HepG2 (cell line): ENCODE data around the gene ANO3. TPM values are rescaled to one million over a fixed set of nuclear protein-coding genes. Genes with fewer than 3 reads are reported as not detected.

ENCODE experiments used
- ATAC-seq: fragments of 200-7000 bp; cut with Tn5 transposase; 3 replicates; pipeline ENCODE4 v1.9.1; 2020; ENCODE audit warnings: mild to moderate bottlenecking, moderate library complexity
- BruUV-seq: library from RNA; stranded (reverse); fragments of 400-500 nt; replicated peaks from 2 replicates; lab custom pipeline; 2021; lab: Mats Ljungman, UMichigan
- CTCF ChIA-PET: fragments of 300-600 bp; formaldehyde crosslinking; extraction: SDS; loops from one replicate; lab custom pipeline; 2021; ENCODE audit warnings: low total read pairs, inconsistent platforms, low intra/inter-chr PET ratio; lab: Yijun Ruan, JAX
- POLR2A ChIA-PET: fragments of 350-600 bp; sonication (Branson Sonifier 250); formaldehyde crosslinking; loops from one replicate; lab custom pipeline; 2020; ENCODE audit warnings: antibody characterized with exemption, inconsistent platforms; lab: Yijun Ruan, JAX
- DNase-seq: peaks from one replicate; pipeline ENCODE4 v3.0.0-alpha.2; 2015; ENCODE audit warnings: low spot score
- FAIRE-seq: peaks from 3 replicates; lab custom pipeline; 2011; peaks lifted over from hg19 to GRCh38; lab: Jason Lieb, UNC
- H2AFZ ChIP-seq: one replicate; pipeline ENCODE4 v1.6.1; 2011; ENCODE audit warnings: low read length, inconsistent platforms
- H3K27ac ChIP-seq: fragments of 300-600 bp; 3 replicates; pipeline ENCODE4 v1.8.0; 2011; ENCODE audit warnings: mixed run types, mild to moderate bottlenecking, mixed read lengths, low read length, inconsistent platforms; ENCODE audit not compliant: insufficient read depth; ENCODE audit errors: extremely low read length
- H3K27me3 ChIP-seq, 2 experiments: fragments of 200-600 bp in 1 of 2; 2 replicates in 1 of 2; 3 replicates in 1 of 2; pipeline versions ENCODE4 v1.6.0 to v1.8.0; 2011; ENCODE audit warnings: low read length in 2 of 2, mild to moderate bottlenecking in 2 of 2, moderate library complexity in 2 of 2, inconsistent platforms in 1 of 2; ENCODE audit not compliant: insufficient read depth in 2 of 2, control insufficient read depth in 1 of 2
- H3K36me3 ChIP-seq, 2 experiments: fragments of 200-600 bp in 1 of 2; replicated peaks in 1 of 2; 2 replicates in 1 of 2; 3 replicates in 1 of 2; pipeline versions ENCODE4 v1.5.1 to v1.8.0; 2011; ENCODE audit warnings: low read length in 2 of 2, inconsistent platforms in 1 of 2; ENCODE audit not compliant: insufficient read depth in 2 of 2, control insufficient read depth in 1 of 2
- H3K4me1 ChIP-seq: 2 replicates; pipeline ENCODE4 v1.5.1; 2012; ENCODE audit warnings: low read length, inconsistent platforms; ENCODE audit not compliant: insufficient read depth
- H3K4me2 ChIP-seq: 2 replicates; pipeline ENCODE4 v1.6.0; 2011; ENCODE audit warnings: low read depth, low read length, inconsistent platforms
- H3K4me3 ChIP-seq, 3 experiments: fragments of 200-600 bp in 1 of 3; sonication (generic), shearing (Covaris generic) in 1 of 3; replicated peaks in 1 of 3; 2 replicates each; pipeline ENCODE4 v1.5.1; 2011 to 2016; ENCODE audit warnings: low read length in 3 of 3, inconsistent platforms in 2 of 3, low read depth in 2 of 3, mild to moderate bottlenecking in 2 of 3, control low read depth in 1 of 3, mixed read lengths in 1 of 3; ENCODE audit not compliant: insufficient read depth in 1 of 3
- H3K79me2 ChIP-seq: one replicate; pipeline ENCODE4 v1.6.1; 2011; ENCODE audit warnings: low read length, inconsistent platforms; ENCODE audit not compliant: insufficient read depth
- H3K9ac ChIP-seq: 2 replicates; pipeline ENCODE4 v1.6.0; 2011; ENCODE audit warnings: mild to moderate bottlenecking, low read depth, low read length, inconsistent platforms; ENCODE audit not compliant: insufficient read depth
- H3K9me3 ChIP-seq: 2 replicates; pipeline ENCODE4 v1.5.1; 2012; ENCODE audit warnings: mild to moderate bottlenecking, low read length
- H4K20me1 ChIP-seq: 2 replicates; pipeline ENCODE4 v1.6.0; 2011; ENCODE audit warnings: inconsistent platforms, mild to moderate bottlenecking, low read length, moderate library complexity; ENCODE audit not compliant: insufficient read depth
- ATF7-NPFF ChIP-seq: sonication (generic); formaldehyde crosslinking; IDR thresholded peaks from 2 replicates; pipeline ENCODE4 v1.8.1; 2023; ENCODE audit warnings: mild to moderate bottlenecking, low read depth, missing genetic modification reagents, moderate library complexity
- CAMTA2 ChIP-seq: sonication (generic); formaldehyde crosslinking; IDR thresholded peaks from 2 replicates; pipeline ENCODE4 v1.4.0; 2020; ENCODE audit warnings: mild to moderate bottlenecking, missing genetic modification reagents, borderline replicate concordance
- DPF2 ChIP-seq: sonication (generic); formaldehyde crosslinking; IDR thresholded peaks from 2 replicates; pipeline ENCODE4 v1.4.0; 2020; ENCODE audit warnings: mild to moderate bottlenecking, low read depth, missing genetic modification reagents, borderline replicate concordance
- KDM3A ChIP-seq: IDR thresholded peaks from 2 replicates; pipeline ENCODE4 v1.6.1; 2018; ENCODE audit warnings: low read depth, missing compliant biosample characterization
- SMARCE1 ChIP-seq: fragments of 450-650 bp; IDR thresholded peaks from 2 replicates; pipeline ENCODE4 v1.6.1; 2017; ENCODE audit warnings: borderline replicate concordance
- SPEN ChIP-seq: sonication (generic); formaldehyde crosslinking; IDR thresholded peaks from 2 replicates; pipeline ENCODE4 v1.5.1; 2020; ENCODE audit warnings: low read depth, mild to moderate bottlenecking, missing genetic modification reagents
- TBX2 ChIP-seq: sonication (generic); formaldehyde crosslinking; IDR thresholded peaks from 2 replicates; pipeline ENCODE4 v1.5.0; 2020; ENCODE audit warnings: missing genetic modification reagents, mild to moderate bottlenecking, borderline replicate concordance
- YEATS2 ChIP-seq: sonication (generic); formaldehyde crosslinking; IDR thresholded peaks from 2 replicates; pipeline ENCODE4 v1.4.0; 2020; ENCODE audit warnings: missing genetic modification reagents, borderline replicate concordance
- ZNF776 ChIP-seq: sonication (generic); formaldehyde crosslinking; IDR thresholded peaks from 2 replicates; pipeline ENCODE4 v1.4.0; 2020; ENCODE audit warnings: mild to moderate bottlenecking, missing genetic modification reagents
- ZSCAN21 ChIP-seq: sonication (generic); formaldehyde crosslinking; IDR thresholded peaks from 2 replicates; pipeline ENCODE4 v1.8.0; 2022; ENCODE audit warnings: mild to moderate bottlenecking, missing genetic modification reagents, moderate library complexity, borderline replicate concordance
- ZSCAN25 ChIP-seq: sonication (generic); formaldehyde crosslinking; IDR thresholded peaks from 2 replicates; pipeline ENCODE4 v1.8.0; 2022; ENCODE audit warnings: mild to moderate bottlenecking, missing genetic modification reagents
- WGBS: methylation state at CpG from one replicate; pipeline ENCODE4 v1.1.6; 2017; ENCODE audit warnings: low lambda C conversion rate; 5-methylcytosine and 5-hydroxymethylcytosine counted together
- in situ Hi-C: cut with HindIII; loops from 2 replicates; pipeline ENCODE4 v1.10.0; 2017; ENCODE audit warnings: low pct_unique_long_range_greater_than_20kb; ENCODE audit not compliant: extremely low pct_ligation_motif_present
- intact Hi-C: fragments of 100-400 bp; cut with micrococcal nuclease; formaldehyde crosslinking; loops from one replicate; pipeline ENCODE4 v1.10.0; 2022; ENCODE audit not compliant: unreplicated experiment
- polyA plus RNA-seq, 8 experiments: library from polyadenylated mRNA; depleted of rRNA in 3 of 8; stranded (reverse) in 7 of 8; unstranded in 1 of 8; fragments of >200 nt; fragmentation: Illumina TruSeq in 4 of 8; extraction: Trizol in 4 of 8; gene quantifications; 2 replicates each; pipeline versions ENCODE4 v1.2.1 to v1.2.3, GENCODE V29; 2011 to 2016; ENCODE audit warnings: low read depth in 4 of 8, missing spikeins in 1 of 8, mixed read lengths in 1 of 8; ENCODE audit not compliant: insufficient read depth in 1 of 8
- total RNA-seq, 5 experiments: library from RNA; depleted of rRNA; stranded (reverse); fragments of >200 nt; fragmentation: Illumina TruSeq; extraction: Trizol; gene quantifications; 2 replicates each; pipeline ENCODE4 v1.2.3, GENCODE V29; 2016; ENCODE audit warnings: low read depth in 1 of 5
- TF ChIP-seq, protein P1 (sequence below): sonication (generic); formaldehyde crosslinking; IDR thresholded peaks from 2 replicates; pipeline ENCODE4 v1.4.0; 2020; ENCODE audit warnings: mild to moderate bottlenecking, missing genetic modification reagents
- TF ChIP-seq, protein P2 (sequence below): sonication (generic); formaldehyde crosslinking; IDR thresholded peaks from 2 replicates; pipeline ENCODE4 v1.8.1; 2023; ENCODE audit warnings: mild to moderate bottlenecking, missing genetic modification reagents

Gene ANO3
- total and polyA plus RNA-seq, 2 of the 13 experiments (the other 11 are each of a cell fraction or from before 2014, with no cell fraction given) = 0.17 to 0.44 TPM

DNA sequence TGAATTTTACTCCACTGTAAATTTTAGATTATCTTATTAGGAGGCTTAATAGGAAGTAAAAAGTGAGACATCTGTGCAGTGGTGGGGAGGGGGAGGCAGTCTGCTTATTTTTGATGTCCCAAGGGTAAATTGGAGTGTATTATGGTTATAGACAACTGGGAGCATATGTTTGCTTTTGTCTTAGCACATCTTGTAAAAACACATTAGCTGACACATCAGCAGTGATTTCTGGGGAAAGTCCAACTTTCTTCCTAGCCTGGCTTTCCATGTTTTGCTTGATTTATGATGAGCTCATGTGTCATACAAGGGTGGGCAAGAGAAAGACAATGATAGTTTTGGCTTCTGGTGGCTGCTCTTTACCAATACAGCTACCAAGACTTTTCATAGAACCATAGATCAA lies 4.0 kb downstream of the ANO3 start:
- ATAC-seq = no peak
- in situ Hi-C loops = no loop called here
- H3K9me3 ChIP-seq = no peaks in the 10 kb centered on the region
- no peak overlapping the region for H3K9ac ChIP-seq
- H3K36me3 ChIP-seq = no peaks in the 10 kb centered on the region
- no peak overlapping the region for H2AFZ ChIP-seq
- no TSS peak for BruUV-seq
- H4K20me1 ChIP-seq = no peaks in the 10 kb centered on the region
- POLR2A ChIA-PET = no interaction called here
- H3K27ac ChIP-seq = no peak overlapping the region
- no peak for FAIRE-seq
- no peaks in the 10 kb centered on the region; a peak in 1 of 5 replicates for H3K27me3 ChIP-seq
- peaks cover 7% of the 10 kb centered on the region for H3K4me1 ChIP-seq
- TF ChIP-seq KDM3A (no peak), ZSCAN21 (CRISPR knock-in tag) (no peak), CAMTA2 (CRISPR knock-in tag) (no peak)
- no peaks in the 10 kb centered on the region for H3K79me2 ChIP-seq
- no peak overlapping the region for H3K4me2 ChIP-seq
- intact Hi-C loops = no loop called here
- CTCF ChIA-PET = no interaction called here
- DNase-seq = no peak
- H3K4me3 ChIP-seq = no peak overlapping the region

DNA sequence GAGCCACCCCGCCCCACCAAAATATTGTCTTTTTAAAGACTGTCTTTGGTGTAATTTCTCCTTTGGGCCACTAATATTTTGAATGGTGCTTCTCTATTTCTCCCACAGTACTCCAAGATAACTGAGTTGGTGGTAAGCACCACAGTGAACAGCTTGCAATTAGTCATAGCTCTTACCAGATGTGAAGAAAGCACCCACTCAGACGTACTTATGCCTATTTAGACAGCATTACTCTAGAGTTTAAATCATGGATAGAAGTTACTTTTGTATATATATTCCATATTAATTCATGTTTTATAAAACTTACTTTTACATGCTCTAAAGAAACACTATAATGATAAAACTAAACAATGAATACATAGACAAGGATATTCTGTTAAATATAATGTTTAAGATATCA lies 12.7 kb downstream of the ANO3 start:
- DNase-seq (no peak), FAIRE-seq (no peak), ATAC-seq (no peak)
- no peak overlapping the region for H3K4me3 ChIP-seq
- H3K4me1 ChIP-seq = no peaks in the 10 kb centered on the region
- 25% methylated on average over 2 of the region's 2 CpGs for WGBS
- H3K27ac ChIP-seq = no peak overlapping the region
- no peak overlapping the region for H3K9ac ChIP-seq
- H3K36me3 ChIP-seq = no peaks in the 10 kb centered on the region
- no TSS peak for BruUV-seq
- POLR2A ChIA-PET = no interaction called here
- no peaks in the 10 kb centered on the region for H3K27me3 ChIP-seq
- H2AFZ ChIP-seq = no peak overlapping the region
- CTCF ChIA-PET = no interaction called here
- in situ Hi-C loops (no loop called here), intact Hi-C loops (no loop called here)
- no peak overlapping the region for H3K4me2 ChIP-seq
- no peaks in the 10 kb centered on the region for H4K20me1 ChIP-seq
- no peaks in the 10 kb centered on the region for H3K79me2 ChIP-seq
- no peaks in the 10 kb centered on the region for H3K9me3 ChIP-seq
- TF ChIP-seq, protein P1, sequence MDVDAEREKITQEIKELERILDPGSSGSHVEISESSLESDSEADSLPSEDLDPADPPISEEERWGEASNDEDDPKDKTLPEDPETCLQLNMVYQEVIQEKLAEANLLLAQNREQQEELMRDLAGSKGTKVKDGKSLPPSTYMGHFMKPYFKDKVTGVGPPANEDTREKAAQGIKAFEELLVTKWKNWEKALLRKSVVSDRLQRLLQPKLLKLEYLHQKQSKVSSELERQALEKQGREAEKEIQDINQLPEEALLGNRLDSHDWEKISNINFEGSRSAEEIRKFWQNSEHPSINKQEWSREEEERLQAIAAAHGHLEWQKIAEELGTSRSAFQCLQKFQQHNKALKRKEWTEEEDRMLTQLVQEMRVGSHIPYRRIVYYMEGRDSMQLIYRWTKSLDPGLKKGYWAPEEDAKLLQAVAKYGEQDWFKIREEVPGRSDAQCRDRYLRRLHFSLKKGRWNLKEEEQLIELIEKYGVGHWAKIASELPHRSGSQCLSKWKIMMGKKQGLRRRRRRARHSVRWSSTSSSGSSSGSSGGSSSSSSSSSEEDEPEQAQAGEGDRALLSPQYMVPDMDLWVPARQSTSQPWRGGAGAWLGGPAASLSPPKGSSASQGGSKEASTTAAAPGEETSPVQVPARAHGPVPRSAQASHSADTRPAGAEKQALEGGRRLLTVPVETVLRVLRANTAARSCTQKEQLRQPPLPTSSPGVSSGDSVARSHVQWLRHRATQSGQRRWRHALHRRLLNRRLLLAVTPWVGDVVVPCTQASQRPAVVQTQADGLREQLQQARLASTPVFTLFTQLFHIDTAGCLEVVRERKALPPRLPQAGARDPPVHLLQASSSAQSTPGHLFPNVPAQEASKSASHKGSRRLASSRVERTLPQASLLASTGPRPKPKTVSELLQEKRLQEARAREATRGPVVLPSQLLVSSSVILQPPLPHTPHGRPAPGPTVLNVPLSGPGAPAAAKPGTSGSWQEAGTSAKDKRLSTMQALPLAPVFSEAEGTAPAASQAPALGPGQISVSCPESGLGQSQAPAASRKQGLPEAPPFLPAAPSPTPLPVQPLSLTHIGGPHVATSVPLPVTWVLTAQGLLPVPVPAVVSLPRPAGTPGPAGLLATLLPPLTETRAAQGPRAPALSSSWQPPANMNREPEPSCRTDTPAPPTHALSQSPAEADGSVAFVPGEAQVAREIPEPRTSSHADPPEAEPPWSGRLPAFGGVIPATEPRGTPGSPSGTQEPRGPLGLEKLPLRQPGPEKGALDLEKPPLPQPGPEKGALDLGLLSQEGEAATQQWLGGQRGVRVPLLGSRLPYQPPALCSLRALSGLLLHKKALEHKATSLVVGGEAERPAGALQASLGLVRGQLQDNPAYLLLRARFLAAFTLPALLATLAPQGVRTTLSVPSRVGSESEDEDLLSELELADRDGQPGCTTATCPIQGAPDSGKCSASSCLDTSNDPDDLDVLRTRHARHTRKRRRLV (CRISPR knock-in tag) = no peak
- no peak for TF ChIP-seq SMARCE1
- TF ChIP-seq ATF7-NPFF (CRISPR knock-in tag) = no peak
- TF ChIP-seq ZNF776 (CRISPR knock-in tag) = no peak
- TF ChIP-seq CAMTA2 (CRISPR knock-in tag) = no peak
- no peak for TF ChIP-seq DPF2 (CRISPR knock-in tag)
- no peak for TF ChIP-seq ZSCAN25 (CRISPR knock-in tag)
- TF ChIP-seq, protein P2, sequence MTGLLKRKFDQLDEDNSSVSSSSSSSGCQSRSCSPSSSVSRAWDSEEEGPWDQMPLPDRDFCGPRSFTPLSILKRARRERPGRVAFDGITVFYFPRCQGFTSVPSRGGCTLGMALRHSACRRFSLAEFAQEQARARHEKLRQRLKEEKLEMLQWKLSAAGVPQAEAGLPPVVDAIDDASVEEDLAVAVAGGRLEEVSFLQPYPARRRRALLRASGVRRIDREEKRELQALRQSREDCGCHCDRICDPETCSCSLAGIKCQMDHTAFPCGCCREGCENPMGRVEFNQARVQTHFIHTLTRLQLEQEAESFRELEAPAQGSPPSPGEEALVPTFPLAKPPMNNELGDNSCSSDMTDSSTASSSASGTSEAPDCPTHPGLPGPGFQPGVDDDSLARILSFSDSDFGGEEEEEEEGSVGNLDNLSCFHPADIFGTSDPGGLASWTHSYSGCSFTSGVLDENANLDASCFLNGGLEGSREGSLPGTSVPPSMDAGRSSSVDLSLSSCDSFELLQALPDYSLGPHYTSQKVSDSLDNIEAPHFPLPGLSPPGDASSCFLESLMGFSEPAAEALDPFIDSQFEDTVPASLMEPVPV (CRISPR knock-in tag) = no peak
- no peak for TF ChIP-seq YEATS2
- TF ChIP-seq TBX2 (CRISPR knock-in tag) = no peak
- TF ChIP-seq SPEN (CRISPR knock-in tag) = no peak
